GM21390 (cell line): Measurements from ENCODE around the gene DAP.
"Not testable (repeated sequence)": the region's sequence is repeated elsewhere in the genome, so short reads cannot be mapped to it uniquely, and the experiment has no call there.

Experiments used
- ATAC-seq: cut with Tn5 transposase; IDR thresholded peaks from one replicate; pipeline ENCODE4 v1.9.1; 2021; ENCODE audit not compliant: unreplicated experiment

DAP gene

DNA sequence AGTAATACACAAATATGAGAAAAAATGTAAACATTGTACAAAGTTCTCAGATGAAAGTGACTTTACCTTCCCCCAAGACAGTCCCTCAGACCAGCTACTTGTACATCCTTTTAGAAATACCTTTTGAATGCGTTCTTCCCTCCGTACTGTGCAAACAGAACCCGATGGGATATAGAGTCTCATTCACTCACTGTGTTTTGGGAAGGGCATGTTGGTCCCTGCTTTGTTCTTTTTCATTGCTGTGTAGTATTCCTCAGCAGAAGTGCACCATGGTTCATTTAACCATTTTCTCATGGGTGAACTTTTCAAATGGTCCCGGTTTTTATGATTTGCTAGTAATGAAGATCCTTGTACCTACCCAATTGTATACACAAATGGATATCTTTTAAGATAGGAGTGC, 102.8 kb downstream of the DAP start:
- no peak for ATAC-seq

DNA sequence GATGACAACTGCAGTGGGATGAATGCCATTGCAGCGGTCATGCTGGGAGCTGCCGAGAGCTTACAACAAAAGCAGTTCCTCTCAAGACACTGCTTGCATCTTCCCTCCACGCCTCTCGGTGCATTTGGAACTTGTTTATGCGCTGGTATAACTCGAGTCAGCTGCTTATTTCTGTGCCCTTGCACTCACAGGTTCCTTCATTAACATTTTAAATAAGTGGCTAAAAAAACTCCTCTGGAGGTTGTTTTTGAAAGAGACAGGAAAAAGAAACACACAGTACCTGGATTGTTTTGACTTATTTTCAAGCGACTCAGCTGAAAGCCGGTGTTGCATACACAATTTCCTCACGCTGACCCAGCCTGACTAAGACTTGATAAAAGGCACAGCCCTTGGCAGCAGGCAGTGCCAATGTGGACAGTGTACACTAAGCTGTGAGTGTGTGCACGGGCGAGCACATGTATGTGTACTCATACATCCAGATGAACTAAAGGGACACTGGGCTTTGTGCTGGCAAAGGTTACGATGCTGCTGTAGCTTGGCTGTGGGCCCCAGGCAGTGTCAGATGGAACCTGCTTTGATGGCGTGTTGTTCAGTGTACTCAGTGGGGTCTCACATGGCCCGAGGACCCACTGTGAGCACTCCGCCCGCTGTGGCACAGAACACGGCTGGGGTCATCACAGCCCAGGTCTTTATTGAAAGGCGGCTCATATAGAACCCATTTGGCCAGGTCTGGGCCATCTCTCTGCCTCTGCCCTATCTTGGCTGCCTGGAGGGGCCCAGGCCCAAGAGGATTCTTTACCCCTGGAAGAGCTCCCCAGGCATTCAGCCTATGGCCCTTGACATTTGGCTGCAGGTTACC, 104.8 kb downstream of the DAP start:
- no peak for ATAC-seq

DNA sequence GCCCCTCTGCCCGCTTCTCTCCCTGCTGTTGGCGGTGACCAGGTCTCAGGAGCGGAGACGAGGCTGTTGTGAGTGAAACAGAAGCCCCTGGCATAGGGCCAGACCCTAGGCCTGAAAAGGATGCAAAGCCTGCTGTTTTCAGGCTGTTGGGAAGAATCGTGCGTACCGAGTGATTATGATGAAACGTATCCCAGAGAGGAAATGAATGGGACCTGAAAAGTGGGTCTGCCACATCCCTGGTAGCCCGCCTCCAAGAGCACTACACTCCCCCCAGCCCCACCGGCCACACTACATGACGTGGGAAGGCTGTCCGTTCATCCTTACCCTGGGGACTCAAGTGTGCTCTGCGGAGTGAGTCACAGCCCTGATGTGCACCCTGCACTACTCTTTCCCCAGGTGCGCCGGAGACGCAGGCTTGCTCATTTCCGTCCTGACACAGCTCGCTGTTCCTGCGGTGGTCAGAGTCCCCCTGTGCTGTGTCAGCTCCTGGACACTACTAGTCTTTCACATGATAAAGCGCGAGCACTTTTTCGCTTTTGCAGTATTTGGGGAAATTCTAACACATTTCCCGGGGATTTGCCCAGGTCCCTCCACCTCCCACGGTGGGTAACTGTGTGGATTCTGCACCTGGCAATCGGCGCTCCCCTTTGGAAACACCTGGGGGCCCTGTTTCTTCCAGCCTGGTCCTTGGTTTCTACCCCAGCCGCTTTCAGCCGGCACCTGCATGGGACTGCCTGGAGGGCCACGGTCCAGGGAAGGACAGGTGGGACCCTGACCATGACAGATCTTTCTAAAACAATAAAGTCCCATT, 105.7 kb downstream of the DAP start:
- no peak for ATAC-seq

DNA sequence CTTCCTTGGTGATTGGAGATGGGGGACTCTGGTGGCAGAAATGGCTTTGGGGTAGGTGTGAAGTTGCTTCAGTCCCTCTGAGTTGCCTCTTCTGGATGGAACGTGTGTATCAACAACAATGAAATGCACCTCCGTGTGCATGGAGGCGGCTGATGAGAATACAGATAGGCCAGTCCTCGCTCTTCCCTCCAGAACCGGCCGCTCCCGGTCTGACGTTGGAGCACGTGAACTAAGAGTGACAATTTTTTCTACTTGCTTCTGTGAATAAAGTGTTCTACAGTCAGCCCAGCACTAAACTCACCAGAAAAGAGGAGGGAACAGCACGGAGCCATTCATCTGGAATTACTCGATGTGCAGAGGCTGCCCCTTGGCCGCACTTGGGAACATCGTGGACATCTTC, 106.5 kb downstream of the DAP start:
- ATAC-seq, result no peak

DNA sequence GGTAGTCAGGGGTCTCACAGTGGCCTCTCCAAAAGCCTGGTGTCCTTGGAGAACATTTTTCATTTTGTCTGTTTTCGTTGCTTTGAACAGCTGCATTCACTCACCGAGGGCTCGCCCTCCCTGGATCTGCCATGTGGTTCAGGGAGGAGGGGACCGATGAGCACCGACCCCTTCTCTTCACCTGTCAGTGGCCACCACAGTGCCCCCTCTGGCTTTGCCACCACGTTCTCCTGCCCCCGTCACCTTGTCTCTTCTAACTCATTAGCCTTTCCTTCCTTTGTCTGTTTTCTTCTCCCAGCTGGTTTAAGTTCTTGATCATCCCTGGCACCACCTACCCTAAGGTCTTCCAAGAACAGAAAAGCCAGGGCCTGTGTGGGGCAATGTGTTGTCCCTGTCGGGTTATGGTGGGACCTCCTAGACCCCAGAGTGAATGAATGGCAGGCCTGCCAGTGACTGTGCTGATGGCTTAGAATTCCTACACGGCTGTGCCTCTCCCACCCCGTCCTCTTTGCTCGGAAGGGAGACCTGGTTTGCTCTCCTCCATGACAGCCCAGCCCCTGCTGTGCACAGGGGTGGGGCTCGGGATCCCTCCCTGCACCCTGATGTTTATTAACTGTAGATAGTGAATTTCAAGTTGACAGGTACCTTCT, 107.2 kb downstream of the DAP start:
- no peak for ATAC-seq

DNA sequence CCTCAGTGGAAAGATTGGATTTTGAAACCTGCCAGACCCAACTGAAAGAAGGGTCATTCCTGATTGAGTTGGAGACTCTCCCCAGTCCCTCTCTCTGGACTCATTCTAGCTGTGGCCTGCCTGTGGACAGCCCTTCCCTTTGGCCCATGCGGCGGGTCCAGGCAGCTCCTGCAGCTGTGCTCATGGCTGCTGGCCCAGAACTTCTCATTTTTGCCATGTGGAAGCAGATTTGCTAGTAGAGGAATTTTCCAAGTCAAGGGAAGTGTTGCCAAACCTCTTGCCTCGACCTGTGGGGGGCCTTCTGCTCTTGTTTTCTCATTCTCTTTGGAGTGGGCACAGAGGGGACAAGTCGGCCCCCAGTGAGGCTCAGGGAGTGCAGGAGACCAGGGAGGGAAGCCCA, 108.0 kb downstream of the DAP start:
- ATAC-seq, result no peak

DNA sequence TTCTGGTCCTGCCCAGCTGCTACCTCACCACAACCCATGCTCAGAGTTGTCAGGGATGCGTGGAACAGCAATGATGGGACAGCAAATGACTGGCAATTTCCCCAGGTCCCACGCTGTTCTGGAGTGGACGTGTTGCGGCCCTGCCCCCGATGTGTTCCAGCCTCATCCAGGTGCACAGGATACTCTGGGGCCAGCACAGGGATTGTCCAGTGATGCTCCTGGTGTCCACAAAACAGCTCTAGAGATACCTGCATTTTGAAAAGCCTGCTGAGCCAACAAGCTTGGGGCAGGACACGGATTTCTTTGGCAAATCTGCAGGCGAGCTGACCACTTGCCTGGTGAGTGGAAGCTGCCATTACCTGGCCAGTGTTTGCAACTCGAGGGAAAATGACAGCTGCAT, 108.4 kb downstream of the DAP start:
- ATAC-seq, result no peak

DNA sequence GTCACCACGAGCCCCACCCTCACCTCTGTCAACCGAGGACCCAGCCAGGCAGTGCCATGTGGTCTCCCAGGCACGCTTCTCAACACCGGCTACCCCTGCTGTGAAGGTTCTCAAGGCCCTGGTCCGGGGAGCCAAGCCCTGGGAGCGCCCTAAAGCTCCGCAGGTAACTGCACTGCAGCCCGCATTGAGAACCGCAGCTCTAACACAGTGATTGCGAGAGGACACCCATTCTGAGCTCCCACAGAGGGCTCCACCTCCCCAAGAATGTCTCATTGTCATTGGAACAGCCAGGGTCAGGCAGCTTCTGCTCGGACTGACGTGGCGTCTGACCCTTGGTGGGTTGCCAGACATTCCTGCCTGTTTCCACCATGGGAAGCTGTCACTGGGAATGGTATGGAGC, 108.9 kb downstream of the DAP start:
- no peak for ATAC-seq

DNA sequence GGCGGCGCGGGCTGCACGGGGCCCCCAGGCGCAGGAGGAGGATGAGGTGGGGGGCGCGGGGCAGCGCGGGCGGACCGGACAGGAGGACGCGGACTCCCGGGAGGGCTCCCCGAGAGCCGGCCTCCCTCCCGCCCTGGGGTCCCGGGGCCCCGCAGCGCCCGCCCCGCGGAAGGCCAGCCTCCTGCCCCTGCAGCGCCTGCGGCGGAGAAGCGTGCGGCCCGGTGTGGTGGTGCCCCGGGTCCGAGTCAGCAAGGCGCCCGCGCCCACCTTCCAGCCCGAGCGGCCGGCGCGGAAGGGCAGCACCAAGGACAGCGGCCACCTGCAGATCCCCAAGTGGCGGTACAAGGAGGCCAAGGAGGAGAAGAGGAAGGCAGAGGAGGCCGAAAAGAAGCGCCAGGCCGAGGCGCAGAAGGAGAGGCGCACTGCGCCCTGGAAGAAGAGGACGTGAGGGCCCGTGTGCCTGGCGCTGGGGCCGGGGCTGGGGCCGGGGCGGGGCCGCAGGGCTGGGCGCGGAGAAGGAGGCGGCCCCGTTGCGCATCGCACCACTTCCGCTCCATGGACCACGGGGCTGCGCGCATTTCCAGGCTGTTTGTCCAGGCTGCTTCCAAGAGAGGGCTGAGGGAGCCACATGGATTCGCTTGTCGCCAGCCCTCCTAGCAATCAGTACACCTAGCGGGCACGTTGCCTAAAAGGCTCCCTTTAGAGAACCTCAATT, 111.2 kb downstream of the DAP start:
- no peak for ATAC-seq

DNA sequence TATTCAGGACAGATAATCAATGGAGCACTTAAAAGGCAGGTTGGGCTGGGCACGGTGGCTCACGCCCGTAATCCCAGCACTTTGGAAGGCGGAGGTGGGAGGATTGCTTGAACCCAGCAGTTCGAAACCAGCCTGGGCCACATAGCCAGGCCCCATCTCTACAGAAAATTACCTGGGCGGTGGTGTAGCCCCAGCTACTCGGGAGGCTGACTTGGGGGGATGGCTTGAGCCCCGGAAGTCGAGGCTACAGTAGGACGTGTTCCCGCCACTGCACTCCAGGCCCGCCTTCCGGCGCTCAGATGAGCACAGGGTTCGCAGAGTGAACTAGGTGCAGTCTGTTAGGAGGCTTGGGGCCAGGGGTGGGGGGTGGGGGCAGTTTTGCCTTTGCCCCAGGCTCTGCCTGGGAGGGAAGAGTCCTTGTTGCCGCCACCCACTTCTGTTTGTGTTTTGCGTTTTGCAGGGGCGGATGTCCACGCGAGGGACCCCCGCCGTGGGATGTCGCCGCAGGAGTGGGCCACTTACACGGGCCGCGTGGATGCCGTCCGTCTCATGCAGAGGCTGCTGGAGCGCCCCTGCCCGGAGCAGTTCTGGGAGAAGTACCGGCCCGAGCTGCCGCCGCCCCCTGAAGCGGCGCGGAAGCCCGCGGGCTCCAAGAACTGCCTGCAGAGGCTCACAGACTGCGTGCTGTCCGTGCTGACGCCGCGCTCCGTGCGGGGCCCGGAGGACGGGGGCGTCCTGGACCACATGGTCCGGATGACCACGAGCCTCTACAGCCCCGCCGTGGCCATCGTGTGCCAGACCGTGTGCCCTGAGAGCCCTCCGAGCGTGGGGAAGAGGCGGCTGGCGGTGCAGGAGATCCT, 112.0 kb downstream of the DAP start:
- no peak for ATAC-seq

DNA sequence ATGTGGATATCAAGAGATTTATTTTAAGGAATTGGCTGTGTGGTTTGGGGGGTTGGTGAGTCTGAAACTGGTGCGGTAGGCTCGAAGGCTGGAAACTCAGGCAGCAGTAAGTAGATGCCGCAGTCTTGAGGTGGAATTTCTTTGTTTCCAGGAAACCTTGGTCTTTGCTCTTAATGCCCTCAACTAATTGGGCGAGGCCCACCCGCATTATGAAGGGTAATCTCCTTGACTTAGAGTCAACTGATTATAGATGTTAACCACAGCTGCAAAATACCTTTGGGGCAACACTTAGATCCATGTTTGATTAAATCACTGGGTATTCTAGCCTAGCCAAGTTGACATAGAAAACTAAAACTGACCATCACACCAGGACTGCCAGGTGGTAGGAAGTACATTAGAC, 113.4 kb downstream of the DAP start:
- no peak for ATAC-seq

DNA sequence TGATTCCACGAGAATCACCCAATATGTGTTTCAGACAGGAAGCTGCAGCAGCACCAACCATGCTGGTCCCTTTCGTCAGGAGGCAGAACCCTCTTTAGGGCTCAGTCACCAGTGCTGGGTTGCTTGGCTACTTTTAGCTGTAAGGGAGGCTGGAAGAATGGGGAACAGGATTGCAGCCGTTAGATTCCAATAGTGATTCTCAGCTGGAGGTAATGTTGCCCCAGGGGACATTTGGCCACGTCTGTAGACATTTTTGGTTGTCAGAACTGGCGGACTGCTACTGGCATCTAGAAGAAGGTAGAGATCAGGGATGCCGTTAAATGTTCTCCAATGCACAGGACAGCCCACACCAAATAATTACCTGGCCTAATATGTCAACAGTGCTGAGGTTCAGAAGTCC, 115.4 kb downstream of the DAP start:
- no peak for ATAC-seq

DNA sequence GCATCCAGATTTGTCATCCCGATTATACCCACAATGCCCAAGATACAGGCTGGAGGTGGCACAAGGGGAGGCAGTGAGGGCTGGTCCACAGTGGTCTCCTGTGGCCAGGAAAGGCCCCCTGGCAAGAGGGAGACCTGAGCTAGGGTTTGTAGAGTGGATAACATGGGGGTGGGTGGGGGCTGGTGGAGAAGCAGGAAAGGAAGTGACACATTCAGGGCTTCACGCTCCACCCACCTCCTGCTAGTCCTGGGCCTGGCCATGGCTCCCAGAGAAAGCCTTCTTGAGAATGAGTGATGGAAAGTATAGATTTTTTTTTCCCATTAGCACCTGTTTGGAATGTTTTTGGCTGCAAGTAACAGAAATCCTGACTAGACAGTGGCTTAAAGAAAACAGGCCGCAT, 115.9 kb downstream of the DAP start:
- ATAC-seq, result no peak

DNA sequence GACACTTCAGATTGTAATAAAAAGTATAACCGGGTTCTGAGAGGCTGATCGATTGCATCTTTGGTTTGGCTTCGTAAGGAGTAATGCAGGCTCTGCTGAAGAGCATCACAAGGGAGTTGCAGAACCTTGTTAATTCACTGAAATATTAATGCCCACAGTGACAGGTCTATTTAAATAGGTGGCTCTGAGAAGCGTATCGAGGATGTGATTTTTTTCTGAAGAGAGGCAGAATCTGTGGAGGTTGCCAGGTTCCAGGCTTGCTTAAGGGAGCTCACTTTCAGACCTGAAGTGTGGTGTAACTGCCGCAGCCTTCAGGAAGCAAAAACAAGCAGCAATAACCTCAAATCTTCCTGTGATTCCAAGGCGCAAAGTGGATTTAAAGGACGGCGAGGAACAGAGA, 116.8 kb downstream of the DAP start:
- ATAC-seq, result no peak

DNA sequence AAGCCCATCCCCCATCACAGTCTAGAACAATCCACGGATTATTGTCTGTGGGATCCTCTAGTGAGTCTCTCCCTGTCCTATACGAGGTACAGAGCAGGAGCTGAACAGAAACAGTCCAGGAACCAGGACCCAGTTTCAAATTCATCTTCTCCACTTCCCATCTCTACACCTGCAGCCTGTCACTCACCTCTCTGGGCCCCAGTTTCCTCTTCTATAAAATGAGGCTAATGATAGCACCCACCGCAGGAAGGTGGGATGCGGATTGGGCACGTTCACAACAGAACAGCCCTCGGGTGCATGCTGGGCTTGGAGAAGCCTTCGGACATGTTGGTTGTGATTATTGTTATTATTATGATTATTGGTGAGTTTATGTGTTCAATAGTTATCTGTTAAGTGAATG, 118.7 kb downstream of the DAP start:
- ATAC-seq, result no peak

DNA sequence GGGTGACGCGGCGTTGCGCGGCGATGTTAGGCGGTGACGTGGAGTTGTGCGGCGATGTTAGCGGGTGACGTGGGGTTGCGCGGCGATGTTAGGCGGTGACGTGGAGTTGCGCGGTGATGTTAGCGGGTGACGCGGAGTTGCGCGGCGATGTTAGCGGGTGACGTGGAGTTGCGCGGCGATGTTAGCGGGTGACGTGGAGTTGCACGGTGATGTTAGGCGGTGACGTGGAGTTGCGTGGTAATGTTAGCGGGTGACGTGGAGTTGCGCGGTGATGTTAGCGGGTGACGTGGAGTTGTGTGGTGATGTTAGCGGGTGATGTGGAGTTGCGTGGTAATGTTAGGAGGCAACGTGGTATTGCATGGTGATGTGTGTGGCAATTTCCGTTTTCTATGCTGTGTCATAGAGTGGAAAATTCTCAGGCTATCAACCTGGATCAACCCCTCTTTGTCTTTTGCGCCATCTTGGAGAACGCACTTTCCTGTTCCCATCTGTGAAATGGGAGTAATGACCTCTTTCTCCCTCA, 121.1 kb downstream of the DAP start:
- no peak for ATAC-seq

DNA sequence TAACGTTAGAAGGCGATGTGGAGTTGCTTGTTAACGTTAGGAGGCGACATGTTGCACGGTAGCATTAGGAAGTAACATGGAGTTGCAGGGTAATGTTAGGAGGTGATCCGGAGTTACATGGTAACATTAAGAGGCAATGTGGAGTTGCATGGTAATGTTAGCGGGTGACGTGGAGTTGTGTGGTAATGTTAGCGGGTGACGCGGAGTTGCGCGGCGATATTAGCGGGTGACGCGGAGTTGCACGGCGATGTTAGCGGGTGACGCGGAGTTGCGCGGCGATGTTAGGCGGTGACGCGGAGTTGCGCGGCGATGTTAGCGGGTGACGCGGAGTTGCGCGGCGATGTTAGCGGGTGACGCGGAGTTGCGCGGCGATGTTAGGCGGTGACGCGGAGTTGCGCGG, 122.3 kb downstream of the DAP start:
- ATAC-seq, result not testable (repeated sequence)

DNA sequence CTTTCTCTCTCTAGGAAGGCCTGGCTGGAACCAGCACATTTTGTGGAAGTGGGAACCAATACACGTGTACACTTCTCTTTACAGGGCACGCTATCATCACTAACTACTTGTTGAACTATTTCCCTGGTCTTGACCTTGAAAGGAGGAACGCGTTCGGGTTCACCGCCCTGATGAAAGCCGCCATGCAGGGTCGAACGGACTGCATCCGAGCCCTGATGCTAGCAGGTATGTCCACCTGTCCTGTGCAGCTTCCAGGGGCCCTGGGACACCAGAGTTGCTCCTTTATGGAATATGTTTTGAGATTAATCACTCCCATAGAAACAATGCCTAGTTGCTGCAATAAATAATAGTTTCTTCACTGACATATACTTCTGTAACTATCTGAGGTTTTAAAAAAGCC, 123.1 kb downstream of the DAP start:
- no peak for ATAC-seq

DNA sequence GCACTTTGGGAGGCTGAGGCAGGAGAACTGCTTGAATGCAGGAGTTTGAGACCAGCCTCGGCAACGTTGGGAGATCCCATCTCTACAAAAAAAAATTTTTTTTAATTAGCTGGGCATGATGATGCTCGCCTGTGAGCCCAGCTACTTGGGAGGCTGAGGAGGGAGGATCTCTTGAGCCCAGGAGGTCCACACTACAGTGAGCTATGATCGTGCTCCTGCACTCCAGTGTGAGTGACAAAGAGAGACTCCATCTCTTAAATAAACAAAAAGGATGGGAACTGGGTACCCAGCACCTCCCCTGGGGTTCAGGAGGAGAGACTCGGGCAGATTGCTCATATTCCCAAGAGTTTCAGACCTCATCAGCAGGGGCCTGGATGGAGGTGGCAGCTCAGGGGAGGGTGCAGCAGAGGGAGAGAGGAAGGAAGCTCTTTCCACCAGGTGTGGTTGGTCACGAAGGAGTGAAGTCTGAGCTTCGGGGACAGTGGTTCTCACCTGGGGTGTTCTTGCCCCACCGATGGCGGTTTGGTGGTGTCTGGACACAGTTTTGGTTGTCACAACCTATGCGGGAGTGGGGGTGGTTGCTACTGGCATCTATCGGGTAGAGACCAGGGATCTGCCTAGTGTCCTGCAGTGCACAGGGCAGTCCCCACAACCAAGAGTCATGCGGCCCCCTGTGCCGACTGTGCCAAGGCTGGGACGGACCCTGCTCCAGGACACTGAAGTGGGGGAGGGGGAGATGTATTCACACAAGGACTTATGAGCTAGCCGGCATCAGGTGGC, 124.5 kb downstream of the DAP start:
- no peak for ATAC-seq
